Activated CD4-positive, CD25-positive, alpha-beta regulatory T cell treated with anti-CD3 and anti-CD28 coated beads, Interleukin-2, amount 50 U/mL, for 16 hours (primary cell): ENCODE measurements around the gene MRPL53.
"Not testable (repeated sequence)": the region's sequence is repeated elsewhere in the genome, so short reads cannot be mapped to it uniquely, and the experiment has no call there.

Source experiments
- DNase-seq: peaks from one replicate; pipeline ENCODE4 v3.0.0-alpha.2; 2020; ENCODE audit warnings: low read depth, low spot score

The MRPL53 gene

GRCh38 chr2:74454654-74455511, 17.6 kb downstream of the MRPL53 start, which contains the start of gene INO80B:
INO80B (plus strand) TSS chr2:74455087; CDS start chr2:74455117, 30 bp downstream.
- peak; percentile 95 for DNase-seq

DNA sequence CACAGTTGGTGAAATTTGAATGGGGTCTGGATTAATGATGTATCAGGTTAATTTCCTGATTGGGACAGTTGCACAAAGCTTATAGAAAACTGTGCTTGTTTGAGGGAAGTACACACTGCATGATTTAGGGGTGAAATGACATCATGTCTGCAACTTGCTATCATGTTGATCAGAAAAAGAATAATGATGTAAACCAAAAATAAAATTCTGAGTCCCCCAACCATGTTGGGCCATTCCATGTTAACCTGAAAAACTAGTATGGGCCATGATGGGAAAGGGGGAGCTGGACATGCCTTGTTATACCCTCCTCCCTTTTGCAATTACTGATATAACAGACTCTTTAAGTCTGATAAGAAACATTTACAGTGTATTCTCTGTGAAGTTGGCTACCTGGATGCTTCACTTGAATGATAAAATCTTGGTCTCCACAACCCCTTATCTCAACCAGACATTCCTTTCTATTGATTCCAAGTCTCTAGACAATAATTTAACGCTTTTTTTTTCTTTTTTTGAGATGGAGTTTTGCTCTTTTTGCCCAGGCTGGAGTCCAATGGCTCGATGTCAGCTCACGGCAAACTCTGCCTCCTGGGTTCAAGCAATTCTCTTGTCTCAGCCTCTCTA, 21.8 kb downstream of the MRPL53 start:
- no peak for DNase-seq

- no peak for DNase-seq
Measured at GRCh38 chr2:74448771-74449170, 23.7 kb downstream of the MRPL53 start.

GRCh38 chr2:74447230-74447999, 25.1 kb downstream of the MRPL53 start:
- DNase-seq: no peak

DNA sequence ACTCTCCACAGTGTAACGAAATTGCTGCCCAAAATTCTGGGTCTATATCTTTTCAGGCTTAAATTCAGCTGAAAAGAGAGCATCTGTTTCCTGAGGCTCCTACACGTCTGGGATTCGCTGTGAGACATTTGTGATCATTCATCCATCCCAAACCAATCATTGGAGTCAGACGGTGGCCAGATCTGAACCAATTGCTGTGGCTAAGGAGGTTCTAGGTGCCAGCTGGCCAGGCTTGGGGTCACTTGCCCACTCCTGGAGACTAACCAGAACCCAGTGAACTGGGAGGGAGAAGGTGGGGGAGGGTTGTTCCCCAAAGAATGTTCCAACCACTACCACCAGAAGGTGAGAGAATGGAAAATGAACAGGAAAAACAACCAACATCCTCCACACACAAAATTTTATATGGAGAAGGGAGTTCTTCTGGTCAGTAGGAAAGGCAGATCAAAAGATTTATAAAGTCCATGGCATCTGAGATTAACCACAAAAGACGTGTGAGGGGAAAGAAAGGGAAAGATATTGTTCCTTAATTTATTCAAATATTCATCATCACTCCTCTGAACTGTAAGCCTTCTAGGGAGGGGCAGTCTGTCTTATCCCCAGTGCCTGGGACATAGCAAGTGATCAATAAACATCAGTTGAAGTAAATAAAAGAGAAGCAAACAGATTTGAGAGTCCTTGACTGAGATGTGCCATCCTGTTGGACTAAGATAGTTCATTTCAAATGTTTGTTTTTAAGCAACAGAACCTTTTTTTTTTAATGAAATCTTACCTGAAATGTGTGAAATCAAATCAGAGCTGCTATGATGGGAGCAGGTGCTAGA, 27.8 kb downstream of the MRPL53 start:
- no peak for DNase-seq

GRCh38 chr2:74442483-74443297, 29.8 kb downstream of the MRPL53 start:
- DNase-seq: not testable (repeated sequence)

DNA sequence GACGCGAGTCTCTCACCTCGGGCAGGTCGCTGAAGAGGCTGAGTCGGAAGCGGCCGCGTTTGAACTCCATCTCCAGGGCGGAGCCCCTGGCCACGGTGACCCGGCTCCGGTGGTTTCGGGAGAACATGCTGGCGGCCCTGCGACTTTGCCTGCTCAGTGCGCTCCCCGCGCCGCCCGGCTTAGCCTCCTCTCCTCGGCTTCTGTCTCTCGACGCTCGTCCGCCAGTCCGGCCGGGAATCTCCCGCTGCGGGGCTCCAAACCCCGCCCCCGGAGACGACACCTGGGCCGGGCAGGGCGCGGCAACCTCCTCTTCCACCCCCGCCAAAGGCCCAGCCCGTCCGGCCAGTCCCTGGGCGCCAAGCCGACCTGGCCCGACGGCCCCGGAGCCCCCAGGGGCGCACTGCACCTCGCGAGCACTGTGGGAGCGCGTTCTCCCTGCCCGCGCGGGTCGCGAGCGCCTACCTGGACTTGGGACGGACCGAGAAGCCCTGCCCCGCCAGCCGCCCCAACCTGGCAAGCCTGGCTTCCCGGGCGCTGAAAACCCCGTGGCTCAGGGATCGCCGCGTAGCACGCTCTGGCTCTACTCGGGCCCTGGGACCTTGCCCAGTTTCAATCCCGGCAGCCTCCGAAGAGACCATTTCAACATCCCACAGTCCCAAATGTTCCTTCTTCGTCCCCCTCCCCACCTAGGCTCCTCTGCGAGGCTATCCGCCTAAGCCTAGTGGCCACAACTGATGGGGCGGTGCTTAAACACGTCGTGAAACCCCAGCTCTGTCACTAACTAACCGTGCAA, 30.6 kb downstream of the MRPL53 start, which contains the start of gene RTKN:
Gene RTKN (minus strand): TSS at position 248 of the 793 bp plus-strand sequence. CDS start 121 bp downstream, at position 127.
- DNase-seq: no peak

GRCh38 chr2:74441170-74441689, 31.2 kb downstream of the MRPL53 start:
- no peak for DNase-seq

DNA sequence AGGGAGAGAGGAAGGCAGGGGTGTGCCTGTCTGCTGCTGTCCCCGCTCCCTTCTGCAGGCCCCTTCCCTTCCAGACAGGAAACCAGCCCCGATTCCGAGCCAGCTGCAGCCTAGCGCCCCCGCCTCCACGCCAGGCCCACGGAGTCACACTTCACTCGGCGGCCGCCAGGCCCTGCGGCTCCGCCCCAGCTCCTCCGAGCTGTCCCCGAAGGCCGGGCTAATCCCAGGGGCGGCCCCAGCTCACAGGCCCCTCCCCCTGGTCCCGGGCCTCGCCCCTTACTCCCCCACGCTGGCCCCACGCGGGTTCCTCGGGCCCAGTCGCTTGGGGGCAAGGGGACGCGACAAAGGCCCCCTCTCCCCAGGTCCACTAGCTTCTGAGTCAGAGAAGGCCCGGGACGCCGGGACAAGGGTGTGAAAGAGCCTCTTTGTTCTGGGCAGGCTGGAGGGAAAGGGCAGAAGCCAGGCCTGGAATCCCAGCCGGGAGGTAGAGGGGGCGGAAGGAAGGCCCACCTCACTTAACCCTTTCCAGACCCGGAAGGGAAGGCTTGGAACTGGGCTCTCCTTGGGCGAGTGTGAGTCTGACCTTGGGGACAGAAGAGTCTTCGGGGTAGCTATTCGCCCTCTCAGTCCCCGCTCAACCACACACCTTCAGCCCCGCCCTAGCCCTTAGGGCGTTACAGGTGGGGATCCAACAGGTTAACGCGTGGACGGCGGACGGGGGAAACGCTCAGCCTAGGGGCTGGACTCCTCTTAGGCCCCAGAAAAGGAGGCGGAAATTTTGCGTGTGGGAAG, 31.9 kb downstream of the MRPL53 start:
- DNase-seq: no peak

GRCh38 chr2:74439803-74440377, 32.6 kb downstream of the MRPL53 start:
- no peak for DNase-seq

GRCh38 chr2:74439373-74439772, 33.1 kb downstream of the MRPL53 start:
- DNase-seq: no peak

GRCh38 chr2:74438248-74438647, 34.2 kb downstream of the MRPL53 start:
- no peak for DNase-seq

DNA sequence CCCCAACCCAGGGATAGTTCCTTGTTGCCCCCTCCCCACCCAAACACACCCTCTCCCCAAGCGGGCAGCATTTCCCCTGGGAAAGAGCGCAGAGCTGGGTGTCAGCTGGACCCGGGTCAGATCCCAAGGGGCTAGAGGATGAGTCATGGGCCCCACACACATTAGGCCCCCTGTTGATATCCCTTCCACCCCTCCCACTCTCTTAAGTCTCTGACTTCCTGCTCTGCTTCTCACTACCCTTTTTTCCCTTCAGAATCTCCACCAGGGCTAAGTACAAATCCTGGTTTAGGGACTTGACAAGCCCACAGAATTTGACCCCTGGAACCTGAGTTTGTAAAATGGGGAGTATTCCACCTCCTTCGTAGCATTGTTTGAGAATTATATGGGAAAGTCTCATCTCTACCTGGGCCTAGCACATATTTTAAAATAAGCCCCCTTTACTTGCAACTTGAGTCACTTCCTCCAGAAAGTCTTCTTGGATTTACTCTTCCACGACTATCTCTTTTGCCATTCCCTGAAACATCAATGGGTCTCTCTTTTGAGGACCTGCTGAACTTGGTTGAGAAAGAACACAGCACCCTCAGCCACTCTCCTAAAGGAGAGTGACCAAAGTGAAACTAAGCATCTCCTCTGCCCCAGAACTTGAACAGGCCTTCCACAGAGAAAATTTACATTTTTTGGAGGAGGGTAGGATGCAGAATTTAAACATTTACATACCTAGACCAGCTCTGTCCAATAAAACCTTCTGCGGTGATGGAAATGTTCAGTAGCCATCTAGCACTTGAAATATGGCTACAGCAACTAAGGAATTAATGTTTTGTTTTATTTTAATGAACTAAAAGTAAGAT, 35.4 kb downstream of the MRPL53 start:
- DNase-seq: no peak

- no peak for DNase-seq
Measured at GRCh38 chr2:74436111-74436805, 36.2 kb downstream of the MRPL53 start.

DNA sequence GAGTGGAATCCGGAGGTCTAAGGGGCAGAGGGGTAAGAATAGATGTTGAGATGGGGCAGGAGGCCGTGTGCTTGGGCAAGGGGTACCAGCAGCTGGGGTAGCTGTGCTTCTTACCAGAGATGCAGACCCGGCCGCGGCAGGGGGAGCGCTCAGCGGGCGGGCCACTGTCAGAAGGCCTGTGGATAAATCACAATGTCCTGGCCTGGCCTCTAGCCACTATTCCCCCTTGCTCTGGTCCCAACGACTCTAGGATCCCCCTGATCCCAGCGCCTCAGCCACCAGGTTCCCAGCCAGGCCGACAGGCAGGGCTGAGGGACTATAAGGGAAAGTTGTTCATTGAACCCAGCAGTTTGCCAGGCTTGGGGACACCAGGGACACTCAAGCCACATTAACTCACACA, 42.0 kb downstream of the MRPL53 start:
- no peak for DNase-seq
